ENCODE data around the gene SLC24A5.

SLC24A5 gene

GRCh38 chr15:48103647-48104046 is 17.1 kb upstream of the SLC24A5 start:
- DNase-seq, result no peak
- in situ Hi-C loops (cut with HindIII; ENCODE audit: low pct_ligation_motif_present, low pct_unique_long_range_greater_than_20kb, low sequenced_read_pairs), result loop anchor here (25.0 kb wide), 1 partner anchor 134 kb away; no protein-coding TSS in a partner anchor

GRCh38 chr15:48105936-48106335 is 14.9 kb upstream of the SLC24A5 start:
- DNase-seq, result no peak
- in situ Hi-C loops (cut with HindIII; ENCODE audit: low pct_ligation_motif_present, low pct_unique_long_range_greater_than_20kb, low sequenced_read_pairs), result loop anchor here (25.0 kb wide), 1 partner anchor 131 kb away; no protein-coding TSS in a partner anchor

DNA sequence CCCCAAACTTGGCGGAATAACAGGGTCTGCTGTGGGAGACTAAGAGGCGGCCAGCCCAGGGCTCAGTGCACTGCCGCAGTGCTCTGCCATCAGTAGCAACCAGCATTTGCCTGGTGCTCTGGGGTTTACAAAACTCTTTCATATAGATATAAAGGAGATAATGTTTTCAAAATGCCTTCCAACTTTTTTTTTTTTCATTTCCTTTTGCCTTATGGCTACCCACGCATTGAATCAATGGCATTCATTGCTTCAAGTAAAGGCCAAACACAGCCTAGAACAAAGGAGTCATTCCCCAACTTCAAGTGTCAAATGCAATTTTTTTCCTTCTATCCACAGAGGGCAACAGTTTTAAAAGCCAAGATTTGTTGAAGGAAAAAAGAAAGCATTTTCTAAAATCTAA is 11.6 kb upstream of the SLC24A5 start:
- no peak for DNase-seq
- in situ Hi-C loops (cut with HindIII; ENCODE audit: low pct_ligation_motif_present, low pct_unique_long_range_greater_than_20kb, low sequenced_read_pairs), result loop anchor here (25.0 kb wide), 1 partner anchor 128 kb away; no protein-coding TSS in a partner anchor

- no peak for DNase-seq
- in situ Hi-C loops (cut with HindIII; ENCODE audit: low pct_ligation_motif_present, low pct_unique_long_range_greater_than_20kb, low sequenced_read_pairs), result loop anchor here (25.0 kb wide), 1 partner anchor 127 kb away; no protein-coding TSS in a partner anchor
These were observed 10.8 kb upstream of the SLC24A5 start for GRCh38 chr15:48109856-48110531.

DNA sequence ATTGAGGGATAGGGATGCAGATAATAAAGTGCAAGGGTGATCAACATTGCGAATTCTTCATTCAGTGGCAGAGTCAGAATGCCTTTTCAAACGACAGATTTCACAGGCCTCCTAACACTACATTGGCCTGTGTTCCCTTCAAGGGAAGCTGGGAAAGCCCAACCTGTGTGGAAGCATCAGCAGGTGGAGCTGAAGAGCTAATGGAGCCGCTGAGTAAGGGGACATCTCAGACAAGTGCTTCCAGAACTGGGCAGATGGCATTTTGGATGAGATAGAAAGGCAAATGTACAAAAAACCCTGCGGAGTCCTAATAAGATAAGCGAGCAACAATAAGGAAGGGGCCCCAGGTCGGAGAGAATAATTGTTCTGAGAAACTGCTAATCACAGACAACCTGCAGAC is 8.5 kb upstream of the SLC24A5 start:
- in situ Hi-C loops (cut with HindIII; ENCODE audit: low pct_ligation_motif_present, low pct_unique_long_range_greater_than_20kb, low sequenced_read_pairs), result loop anchor here (25.0 kb wide), 1 partner anchor 125 kb away; no protein-coding TSS in a partner anchor
- peak; percentile 28 for DNase-seq

- in situ Hi-C loops (cut with HindIII; ENCODE audit: low pct_ligation_motif_present, low pct_unique_long_range_greater_than_20kb, low sequenced_read_pairs), result loop anchor here (25.0 kb wide), 1 partner anchor 118 kb away; no protein-coding TSS in a partner anchor
- DNase-seq, result no peak
These were observed 1.5 kb upstream of the SLC24A5 start for GRCh38 chr15:48119277-48119676.

- DNase-seq, result no peak
- in situ Hi-C loops (cut with HindIII; ENCODE audit: low pct_ligation_motif_present, low pct_unique_long_range_greater_than_20kb, low sequenced_read_pairs), result loop anchor here (25.0 kb wide), 1 partner anchor 115 kb away; no protein-coding TSS in a partner anchor
These were observed 1.1 kb downstream of the SLC24A5 start for GRCh38 chr15:48121849-48122248.

DNA sequence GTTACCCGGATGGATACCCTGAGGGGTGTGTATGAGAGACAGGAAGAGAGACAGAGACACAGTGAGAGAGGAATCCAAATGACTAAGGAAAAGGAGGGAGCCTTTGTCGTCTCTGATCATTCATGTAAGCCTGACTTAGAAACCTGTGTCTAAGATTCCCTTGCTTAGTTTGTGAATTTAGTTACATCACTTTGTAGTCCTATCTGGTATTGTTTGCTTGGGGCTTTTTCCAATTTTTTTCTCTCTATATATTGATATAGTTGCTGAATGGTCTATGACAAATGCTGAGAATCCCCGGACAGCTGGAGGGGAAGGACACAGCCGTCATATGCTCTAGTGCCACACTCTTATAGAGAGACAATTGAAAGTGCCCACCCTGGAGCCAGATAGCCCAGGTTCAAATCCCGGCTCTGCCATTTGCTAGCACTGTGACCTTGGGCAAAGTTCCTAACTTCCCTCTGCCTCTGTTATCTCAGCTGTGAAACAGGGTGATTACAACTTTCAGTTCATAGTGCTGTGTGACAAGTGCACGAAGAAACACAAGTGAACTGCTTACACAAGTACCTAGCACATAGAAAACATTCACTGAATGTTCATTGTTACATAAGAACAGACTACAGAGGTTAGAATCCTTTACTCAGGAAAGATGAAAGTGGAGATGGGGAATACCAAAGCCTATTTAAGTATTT is 6.0 kb downstream of the SLC24A5 start:
- in situ Hi-C loops (cut with HindIII; ENCODE audit: low pct_ligation_motif_present, low pct_unique_long_range_greater_than_20kb, low sequenced_read_pairs), result no loop called here
- DNase-seq, result no peak

GRCh38 chr15:48131324-48131723 is 10.5 kb downstream of the SLC24A5 start:
- in situ Hi-C loops (cut with HindIII; ENCODE audit: low pct_ligation_motif_present, low pct_unique_long_range_greater_than_20kb, low sequenced_read_pairs), result no loop called here
- no peak for DNase-seq

DNA sequence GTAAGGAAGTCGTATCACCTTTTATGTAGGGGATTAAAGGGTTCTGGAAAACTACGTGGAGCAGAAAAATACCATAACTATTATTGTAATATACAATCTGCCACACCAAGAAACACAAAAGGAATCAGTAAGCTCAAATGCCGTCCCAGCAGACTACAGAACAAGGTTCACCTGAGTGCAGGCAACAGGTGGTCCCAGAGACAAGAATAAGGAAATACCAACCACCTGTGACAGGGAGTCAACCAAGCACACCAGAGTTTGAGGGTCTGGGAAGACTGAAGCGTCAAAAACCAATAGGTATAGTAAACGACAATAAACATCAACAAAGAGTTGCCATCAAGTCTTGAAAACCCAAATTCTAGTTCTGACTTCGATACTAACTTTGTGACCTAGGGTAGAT is 12.1 kb downstream of the SLC24A5 start:
- in situ Hi-C loops (cut with HindIII; ENCODE audit: low pct_ligation_motif_present, low pct_unique_long_range_greater_than_20kb, low sequenced_read_pairs), result no loop called here
- DNase-seq, result no peak

- no peak for DNase-seq
- in situ Hi-C loops (cut with HindIII; ENCODE audit: low pct_ligation_motif_present, low pct_unique_long_range_greater_than_20kb, low sequenced_read_pairs), result no loop called here
These were observed 23.1 kb downstream of the SLC24A5 start for GRCh38 chr15:48143856-48144255.

DNA sequence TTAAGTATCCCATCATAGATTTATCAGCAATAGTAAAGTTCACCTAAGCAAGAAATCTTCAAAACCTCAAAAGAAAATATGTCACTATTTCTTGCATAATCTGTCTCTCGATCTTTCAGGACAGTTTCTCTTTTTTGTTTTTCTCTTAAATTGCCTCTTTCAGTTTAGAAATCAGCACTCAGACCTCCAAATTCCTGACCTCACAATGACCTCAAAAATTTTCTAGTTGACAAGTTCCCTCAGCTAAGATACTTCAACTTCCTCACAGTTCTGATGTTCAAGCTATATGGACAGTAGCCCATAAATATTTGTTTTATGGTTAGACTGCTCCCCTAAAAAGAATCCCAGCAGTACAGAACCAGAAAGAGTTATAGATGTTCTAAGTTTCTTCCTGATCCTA is 24.1 kb downstream of the SLC24A5 start:
- DNase-seq, result no peak

GRCh38 chr15:48145923-48146322 is 25.1 kb downstream of the SLC24A5 start:
- in situ Hi-C loops (cut with HindIII; ENCODE audit: low pct_ligation_motif_present, low pct_unique_long_range_greater_than_20kb, low sequenced_read_pairs), result no loop called here
- DNase-seq, result no peak

More for the DNA sequence above, 24.1 kb downstream of the SLC24A5 start:
- in situ Hi-C loops (cut with HindIII; ENCODE audit: low pct_ligation_motif_present, low pct_unique_long_range_greater_than_20kb, low sequenced_read_pairs), result no loop called here

- no peak for DNase-seq
- in situ Hi-C loops (cut with HindIII; ENCODE audit: low pct_ligation_motif_present, low pct_unique_long_range_greater_than_20kb, low sequenced_read_pairs), result no loop called here
These were observed 26.6 kb downstream of the SLC24A5 start for GRCh38 chr15:48147358-48147757.

DNA sequence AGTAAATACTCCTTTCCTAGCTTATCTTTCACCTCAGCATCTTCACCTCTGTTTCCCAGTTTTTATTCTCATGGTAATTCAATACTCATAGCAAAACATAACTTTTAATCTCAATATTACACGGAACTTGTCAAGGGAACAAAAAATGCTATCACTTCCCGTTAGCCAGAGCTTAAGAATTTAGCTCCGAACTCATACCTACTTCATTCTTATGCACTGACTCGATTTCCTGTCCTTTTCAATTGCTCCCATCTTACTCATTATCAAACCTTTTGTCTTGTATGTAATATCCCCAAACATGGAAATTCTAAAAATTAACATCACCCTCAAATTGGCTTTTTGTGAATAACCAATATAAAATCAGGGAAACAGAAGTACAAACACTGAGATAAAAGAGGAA is 29.1 kb downstream of the SLC24A5 start:
- in situ Hi-C loops (cut with HindIII; ENCODE audit: low pct_ligation_motif_present, low pct_unique_long_range_greater_than_20kb, low sequenced_read_pairs), result no loop called here
- peak; percentile 58 for DNase-seq

GRCh38 chr15:48153526-48153925 is 32.7 kb downstream of the SLC24A5 start:
- in situ Hi-C loops (cut with HindIII; ENCODE audit: low pct_ligation_motif_present, low pct_unique_long_range_greater_than_20kb, low sequenced_read_pairs), result no loop called here
- no peak for DNase-seq

DNA sequence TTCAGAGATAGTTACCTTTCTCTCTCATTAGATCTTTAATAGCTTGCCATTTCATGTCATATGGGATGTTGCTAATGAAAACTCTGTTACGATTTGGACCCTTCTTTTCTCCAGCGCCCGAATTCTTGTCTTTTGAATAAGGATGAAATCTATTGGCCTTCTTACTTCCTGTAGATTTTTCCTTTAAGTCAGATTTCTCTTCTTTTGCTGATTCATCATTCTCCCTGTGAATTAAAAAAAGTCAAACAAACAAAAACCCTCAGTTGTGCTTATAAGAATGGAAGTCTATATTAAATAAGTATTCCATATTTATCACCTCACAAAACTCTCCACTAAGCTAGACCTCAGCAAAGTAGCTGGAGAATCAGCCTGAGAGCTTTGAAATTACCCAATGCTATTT is 47.8 kb downstream of the SLC24A5 start:
- no peak for DNase-seq
- in situ Hi-C loops (cut with HindIII; ENCODE audit: low pct_ligation_motif_present, low pct_unique_long_range_greater_than_20kb, low sequenced_read_pairs), result no loop called here

GRCh38 chr15:48170981-48171380 is 50.2 kb downstream of the SLC24A5 start:
- in situ Hi-C loops (cut with HindIII; ENCODE audit: low pct_ligation_motif_present, low pct_unique_long_range_greater_than_20kb, low sequenced_read_pairs), result no loop called here
- no peak for DNase-seq

GRCh38 chr15:48175126-48175525 is 54.3 kb downstream of the SLC24A5 start:
- no peak for DNase-seq
- in situ Hi-C loops (cut with HindIII; ENCODE audit: low pct_ligation_motif_present, low pct_unique_long_range_greater_than_20kb, low sequenced_read_pairs), result no loop called here

GRCh38 chr15:48176112-48176511 is 55.3 kb downstream of the SLC24A5 start:
- in situ Hi-C loops (cut with HindIII; ENCODE audit: low pct_ligation_motif_present, low pct_unique_long_range_greater_than_20kb, low sequenced_read_pairs), result no loop called here
- peak; percentile 48 for DNase-seq

Measured in ACHN (cell line).